GM12865 (cell line): ENCODE results near the gene TBC1D9B.

Experiments
- DNase-seq: peaks from one replicate; pipeline ENCODE4 v3.0.0; 2010; ENCODE audit warnings: low read depth
- H3K4me3 ChIP-seq: 2 replicates; pipeline ENCODE4 v1.5.1; 2011; ENCODE audit warnings: mild to moderate bottlenecking, low read depth, low read length, control low read depth
- TF ChIP-seq, protein P1 (sequence below): IDR thresholded peaks from 2 replicates; pipeline ENCODE4 v1.5.1; 2011; ENCODE audit warnings: low read length, control low read depth, low read depth, inconsistent platforms; ENCODE audit not compliant: insufficient read depth; ENCODE audit errors: missing control alignments

TBC1D9B gene

DNA sequence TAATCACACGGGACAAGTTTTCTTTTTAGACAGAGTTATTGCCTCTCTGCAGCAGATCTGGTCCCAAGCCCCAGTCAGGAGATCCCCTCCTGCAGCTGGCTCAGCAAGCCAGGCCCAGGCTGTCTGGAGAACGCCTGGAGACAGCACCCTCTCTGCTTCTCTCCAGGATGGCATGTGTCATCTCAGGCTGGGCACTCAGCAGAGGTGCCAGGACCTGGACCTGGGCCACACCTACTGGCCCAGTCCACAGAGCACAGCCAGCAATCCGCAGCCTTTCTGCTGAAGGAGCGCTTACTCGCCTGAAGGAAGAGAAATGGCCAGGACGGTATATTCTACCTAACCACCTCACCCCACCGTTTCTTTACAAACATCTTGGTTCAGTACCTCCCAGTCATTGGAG lies 4.7 kb upstream of the TBC1D9B start:
- DNase-seq, result no peak
- TF ChIP-seq, protein P1, sequence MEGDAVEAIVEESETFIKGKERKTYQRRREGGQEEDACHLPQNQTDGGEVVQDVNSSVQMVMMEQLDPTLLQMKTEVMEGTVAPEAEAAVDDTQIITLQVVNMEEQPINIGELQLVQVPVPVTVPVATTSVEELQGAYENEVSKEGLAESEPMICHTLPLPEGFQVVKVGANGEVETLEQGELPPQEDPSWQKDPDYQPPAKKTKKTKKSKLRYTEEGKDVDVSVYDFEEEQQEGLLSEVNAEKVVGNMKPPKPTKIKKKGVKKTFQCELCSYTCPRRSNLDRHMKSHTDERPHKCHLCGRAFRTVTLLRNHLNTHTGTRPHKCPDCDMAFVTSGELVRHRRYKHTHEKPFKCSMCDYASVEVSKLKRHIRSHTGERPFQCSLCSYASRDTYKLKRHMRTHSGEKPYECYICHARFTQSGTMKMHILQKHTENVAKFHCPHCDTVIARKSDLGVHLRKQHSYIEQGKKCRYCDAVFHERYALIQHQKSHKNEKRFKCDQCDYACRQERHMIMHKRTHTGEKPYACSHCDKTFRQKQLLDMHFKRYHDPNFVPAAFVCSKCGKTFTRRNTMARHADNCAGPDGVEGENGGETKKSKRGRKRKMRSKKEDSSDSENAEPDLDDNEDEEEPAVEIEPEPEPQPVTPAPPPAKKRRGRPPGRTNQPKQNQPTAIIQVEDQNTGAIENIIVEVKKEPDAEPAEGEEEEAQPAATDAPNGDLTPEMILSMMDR, result no peak
- H3K4me3 ChIP-seq, result no peak overlapping the region

DNA sequence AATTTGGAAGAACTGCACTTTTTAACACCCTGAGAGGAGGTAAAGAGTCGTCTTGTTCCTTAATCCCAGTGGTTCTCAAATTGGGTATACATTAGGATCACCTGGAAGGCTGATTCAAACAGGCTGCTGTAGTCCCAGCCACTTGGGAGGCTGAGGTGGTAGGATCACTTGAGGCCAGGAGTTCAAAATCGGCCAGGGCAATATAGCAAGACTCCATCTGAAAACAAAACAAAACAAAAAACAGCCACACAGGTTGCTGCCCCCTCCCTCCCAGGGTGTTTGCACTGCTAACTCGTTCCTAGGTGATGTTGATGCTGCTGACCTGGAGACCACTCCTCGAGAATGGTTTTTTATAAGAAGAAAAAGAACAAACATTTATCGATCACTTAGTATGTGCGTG lies 1.5 kb upstream of the TBC1D9B start:
- DNase-seq, result no peak
- H3K4me3 ChIP-seq, result no peak overlapping the region
- TF ChIP-seq, protein P1, result no peak

DNA sequence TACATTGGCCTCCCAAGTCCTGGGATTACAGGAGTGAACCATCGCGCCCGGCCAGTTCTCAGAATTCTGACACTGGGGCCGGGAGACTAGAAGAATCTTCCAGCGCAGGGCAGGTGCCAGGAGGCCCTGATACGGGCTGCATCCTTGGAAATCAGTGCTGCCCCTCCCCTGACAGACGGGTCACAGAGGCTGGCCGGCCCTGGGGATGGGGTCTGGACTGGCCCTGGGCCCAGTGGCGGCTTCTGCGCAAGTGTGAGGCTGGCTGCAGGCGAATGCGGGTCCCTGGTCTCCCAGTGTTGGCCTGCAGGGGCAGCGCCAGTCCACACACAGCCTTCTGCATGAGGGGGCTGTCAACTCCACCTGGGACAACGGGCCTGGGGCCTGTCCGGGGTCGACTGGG lies 831 bp upstream of the TBC1D9B start:
- TF ChIP-seq, protein P1, result no peak
- DNase-seq, result no peak
- H3K4me3 ChIP-seq, result no peak overlapping the region

DNA sequence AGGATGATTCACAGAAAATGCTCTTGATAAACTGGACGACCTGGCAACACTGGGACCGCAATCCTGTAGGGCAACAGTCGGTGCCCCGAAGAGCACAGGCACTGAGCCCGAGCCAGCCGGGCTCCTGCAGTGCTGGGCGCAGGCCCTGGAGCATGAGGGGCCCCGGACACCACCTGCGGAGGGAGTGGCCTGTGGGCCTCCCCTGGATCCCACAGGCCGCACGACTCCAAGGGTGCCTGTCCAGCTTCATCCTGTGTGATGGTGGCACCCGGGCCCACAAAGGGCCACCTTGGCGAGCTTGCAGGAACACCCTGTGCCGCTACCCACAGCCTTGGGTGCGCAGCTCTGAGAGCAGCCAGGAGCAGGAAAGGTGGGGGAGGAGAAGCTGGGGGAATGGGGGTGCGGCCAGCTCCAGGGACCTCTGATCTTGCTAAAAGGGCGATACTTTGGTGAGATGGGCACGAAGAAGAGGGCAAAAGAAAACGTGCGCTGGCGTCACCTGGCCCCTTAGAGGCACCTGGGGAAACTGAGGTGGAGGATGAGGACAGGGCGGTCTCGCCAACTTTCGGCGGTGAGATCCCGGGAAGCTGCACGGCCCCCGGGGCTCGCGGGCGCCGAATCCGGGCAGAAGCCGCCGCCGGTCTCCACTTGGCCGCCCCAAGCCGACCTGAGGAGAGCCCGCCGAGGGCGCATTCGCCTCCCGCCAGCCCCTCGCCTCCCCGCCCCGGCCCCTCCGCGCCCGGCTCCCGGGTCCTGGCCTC lies 722 bp downstream of the TBC1D9B start:
- H3K4me3 ChIP-seq, result peak overlapping the region; percentile 84
- peak; percentile 35 for DNase-seq
- TF ChIP-seq, protein P1, result no peak

DNA sequence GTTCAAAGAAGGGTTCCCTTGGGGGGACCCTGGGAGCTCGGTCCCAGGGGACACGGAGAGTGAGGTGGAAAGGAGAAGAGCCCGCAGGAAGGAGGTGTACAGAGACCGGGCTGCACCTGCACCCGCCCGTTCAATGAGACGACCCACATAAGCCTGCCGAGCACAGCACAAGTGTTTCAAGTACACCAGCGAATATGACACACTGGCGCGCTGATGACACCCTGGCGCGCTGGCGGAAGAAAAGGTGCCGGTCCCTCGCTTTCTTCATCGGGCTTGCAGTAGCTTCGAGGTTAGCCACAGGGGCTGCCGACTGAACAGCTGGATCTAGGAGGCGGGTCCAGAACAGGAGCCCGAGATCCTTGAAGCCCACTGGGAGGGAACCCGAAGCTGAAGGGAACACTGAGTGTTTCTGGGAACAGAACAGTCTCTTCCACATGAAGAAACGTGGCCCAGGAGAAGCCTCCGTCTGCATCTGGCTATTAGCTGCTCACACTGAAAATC lies 1.4 kb downstream of the TBC1D9B start:
- DNase-seq, result no peak
- TF ChIP-seq, protein P1, result no peak
- H3K4me3 ChIP-seq, result peak overlapping the region; percentile 84

DNA sequence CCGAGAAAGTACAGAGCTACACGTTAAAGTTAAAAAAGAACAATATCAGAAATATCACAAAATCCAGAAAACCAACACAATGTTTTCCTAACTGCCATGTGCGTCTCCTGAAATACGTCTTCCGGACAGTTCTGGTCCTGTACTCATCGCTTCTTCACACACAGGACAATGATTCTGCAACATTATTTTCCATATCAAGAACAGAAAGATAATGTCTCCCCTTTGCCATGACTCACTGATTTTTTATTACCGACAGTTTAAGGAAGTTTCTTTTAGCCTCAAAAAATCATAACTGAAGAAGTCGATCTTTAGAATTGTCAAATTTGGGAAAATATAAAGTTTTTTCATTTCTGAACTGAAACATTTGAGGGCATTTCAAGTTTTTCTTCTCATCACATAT lies 2.5 kb downstream of the TBC1D9B start:
- H3K4me3 ChIP-seq, result no peak overlapping the region
- no peak for DNase-seq
- TF ChIP-seq, protein P1, result no peak
